Astrocyte (in vitro differentiated cells and primary cell): ENCODE results near the gene ANO3.

ENCODE experiments used
- EZH2 ChIP-seq: IDR thresholded peaks from 2 replicates; pipeline ENCODE4 v1.6.1; 2012; ENCODE audit warnings: mild to moderate bottlenecking, low read length, inconsistent platforms; ENCODE audit not compliant: insufficient read depth
- TF ChIP-seq, protein P1 (sequence below): IDR thresholded peaks from 2 replicates; pipeline ENCODE4 v1.5.1; 2011; ENCODE audit warnings: low read depth, mild to moderate bottlenecking, inconsistent platforms, low read length, moderate library complexity; ENCODE audit not compliant: insufficient read depth

DNA sequence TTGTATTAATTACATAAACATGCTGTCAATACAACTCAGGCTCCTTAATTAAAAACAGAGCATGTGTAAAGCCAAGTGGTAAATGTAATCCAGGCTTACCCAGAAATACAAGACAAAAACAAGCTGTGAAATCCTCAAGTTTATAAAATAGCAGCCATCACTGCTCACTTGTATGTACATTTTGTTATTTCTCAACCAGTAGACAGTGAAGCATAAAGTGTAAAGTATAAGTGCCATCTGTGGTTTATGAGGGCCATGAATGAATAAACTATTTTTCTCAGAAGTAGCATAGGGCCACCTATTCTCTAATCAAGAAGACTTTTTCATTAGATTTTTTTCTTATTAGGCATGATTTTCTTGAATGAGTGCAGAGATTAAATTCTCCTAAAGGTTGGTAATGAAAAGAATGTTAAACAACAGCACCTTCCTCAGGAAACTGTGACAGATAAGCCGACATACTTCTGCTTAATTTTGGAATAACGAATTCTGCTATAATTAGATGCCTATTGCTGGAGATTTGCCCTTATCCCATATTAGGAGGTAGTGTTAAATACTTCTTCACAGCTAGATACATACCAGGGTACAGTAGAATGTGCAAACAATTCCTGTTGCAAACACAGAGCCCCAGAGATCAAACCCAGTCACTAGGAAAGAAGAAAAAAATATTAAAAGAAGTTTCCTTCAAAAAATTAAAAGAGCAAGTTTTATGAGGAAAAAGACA lies 377.0 kb downstream of the ANO3 start:
- TF ChIP-seq, protein P1, sequence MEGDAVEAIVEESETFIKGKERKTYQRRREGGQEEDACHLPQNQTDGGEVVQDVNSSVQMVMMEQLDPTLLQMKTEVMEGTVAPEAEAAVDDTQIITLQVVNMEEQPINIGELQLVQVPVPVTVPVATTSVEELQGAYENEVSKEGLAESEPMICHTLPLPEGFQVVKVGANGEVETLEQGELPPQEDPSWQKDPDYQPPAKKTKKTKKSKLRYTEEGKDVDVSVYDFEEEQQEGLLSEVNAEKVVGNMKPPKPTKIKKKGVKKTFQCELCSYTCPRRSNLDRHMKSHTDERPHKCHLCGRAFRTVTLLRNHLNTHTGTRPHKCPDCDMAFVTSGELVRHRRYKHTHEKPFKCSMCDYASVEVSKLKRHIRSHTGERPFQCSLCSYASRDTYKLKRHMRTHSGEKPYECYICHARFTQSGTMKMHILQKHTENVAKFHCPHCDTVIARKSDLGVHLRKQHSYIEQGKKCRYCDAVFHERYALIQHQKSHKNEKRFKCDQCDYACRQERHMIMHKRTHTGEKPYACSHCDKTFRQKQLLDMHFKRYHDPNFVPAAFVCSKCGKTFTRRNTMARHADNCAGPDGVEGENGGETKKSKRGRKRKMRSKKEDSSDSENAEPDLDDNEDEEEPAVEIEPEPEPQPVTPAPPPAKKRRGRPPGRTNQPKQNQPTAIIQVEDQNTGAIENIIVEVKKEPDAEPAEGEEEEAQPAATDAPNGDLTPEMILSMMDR = no peak
- no peak for TF ChIP-seq EZH2
